Endothelial cell of umbilical vein (primary cell): ENCODE data around the gene CRTC2. TPM values are rescaled to one million over a fixed set of nuclear protein-coding genes. Genes with fewer than 3 reads are reported as not detected.

ENCODE experiments used
- BruUV-seq: library from RNA; stranded (reverse); fragments of 400-500 nt; replicated peaks from 2 replicates; lab custom pipeline; 2021; lab: Mats Ljungman, UMichigan
- CTCF ChIA-PET: fragments of 300-600, 350-600 bp; sonication (Branson Sonifier 250); formaldehyde crosslinking; loops from one replicate; lab custom pipeline; 2021; ENCODE audit warnings: antibody characterized with exemption, inconsistent platforms; lab: Charles Lee
- POLR2A ChIA-PET: fragments of 300-600, 350-600 bp; sonication (Branson Sonifier 250); formaldehyde crosslinking; loops from one replicate; lab custom pipeline; 2021; ENCODE audit warnings: antibody characterized with exemption, inconsistent platforms; lab: Charles Lee
- DNase-seq: peaks from one replicate; pipeline ENCODE4 v3.0.0-alpha.2; 2011; ENCODE audit warnings: low read depth, low spot score
- FAIRE-seq: peaks from 2 replicates; lab custom pipeline; 2011; peaks lifted over from hg19 to GRCh38; lab: Jason Lieb, UNC
- H2AFZ ChIP-seq: 2 replicates; pipeline ENCODE4 v1.6.0; 2012; ENCODE audit warnings: low read depth, low read length, control low read depth, inconsistent platforms
- H3K27ac ChIP-seq: 2 replicates; pipeline ENCODE4 v1.5.1; 2011; ENCODE audit warnings: low read depth, mild to moderate bottlenecking, control low read depth, low read length, moderate library complexity; ENCODE audit not compliant: insufficient read depth
- H3K27me3 ChIP-seq, 2 experiments: 2 replicates each; pipeline versions ENCODE4 v1.6.0 to v1.6.1; 2011; ENCODE audit warnings: low read length in 2 of 2, mixed read lengths in 1 of 2; ENCODE audit not compliant: control insufficient read depth in 2 of 2, insufficient read depth in 2 of 2
- H3K36me3 ChIP-seq, 2 experiments: 2 replicates in 1 of 2; 3 replicates in 1 of 2; pipeline ENCODE4 v1.5.1; 2011; ENCODE audit warnings: low read length in 2 of 2, mild to moderate bottlenecking in 1 of 2, moderate library complexity in 1 of 2; ENCODE audit not compliant: control insufficient read depth in 2 of 2, insufficient read depth in 2 of 2; ENCODE audit errors: extremely low read depth in 1 of 2
- H3K4me1 ChIP-seq: 3 replicates; pipeline ENCODE4 v1.5.1; 2011; ENCODE audit warnings: mild to moderate bottlenecking, low read length; ENCODE audit not compliant: control insufficient read depth, insufficient read depth; ENCODE audit errors: extremely low read depth
- H3K4me2 ChIP-seq: 2 replicates; pipeline ENCODE4 v1.6.1; 2011; ENCODE audit warnings: low read length, control low read depth, mixed read lengths; ENCODE audit not compliant: insufficient read depth
- H3K4me3 ChIP-seq, 3 experiments: fragments of 200-600 bp in 1 of 3; sonication (generic), shearing (Covaris generic) in 1 of 3; replicated peaks in 1 of 3; 2 replicates each; pipeline ENCODE4 v1.5.1; 2011 to 2016; ENCODE audit warnings: control low read depth in 3 of 3, low read length in 3 of 3, mild to moderate bottlenecking in 2 of 3, inconsistent platforms in 1 of 3, low read depth in 1 of 3, moderate library complexity in 1 of 3; ENCODE audit not compliant: insufficient read depth in 1 of 3
- H3K79me2 ChIP-seq: 2 replicates; pipeline ENCODE4 v1.6.0; 2012; ENCODE audit warnings: low read length, inconsistent platforms; ENCODE audit not compliant: control insufficient read depth, insufficient read depth
- H3K9ac ChIP-seq: replicated peaks from 2 replicates; pipeline ENCODE3; 2011; ENCODE audit warnings: low read length, control low read depth; ENCODE audit not compliant: insufficient read depth; ENCODE audit errors: extremely low read depth
- H3K9me1 ChIP-seq: replicated peaks from 3 replicates; pipeline ENCODE4 v1.6.0; 2011; ENCODE audit warnings: mild to moderate bottlenecking, low read length; ENCODE audit not compliant: control insufficient read depth, insufficient read depth; ENCODE audit errors: extremely low read depth
- H3K9me3 ChIP-seq: replicated peaks from 2 replicates; pipeline ENCODE4 v1.5.1; 2012; ENCODE audit warnings: low read length, inconsistent platforms; ENCODE audit not compliant: control insufficient read depth, insufficient read depth
- H4K20me1 ChIP-seq: replicated peaks from 2 replicates; pipeline ENCODE3; 2011; ENCODE audit warnings: mild to moderate bottlenecking, low read length; ENCODE audit not compliant: control insufficient read depth, insufficient read depth; ENCODE audit errors: extremely low read depth
- CTCF ChIP-seq, 2 donors: IDR thresholded peaks; 1 replicate in 1 of 2; 2 replicates in 1 of 2; pipeline ENCODE4 v1.5.1; 2011; ENCODE audit warnings: low read length in 2 of 2, mild to moderate bottlenecking in 2 of 2, moderate library complexity in 2 of 2, control low read depth in 1 of 2, inconsistent platforms in 1 of 2, low read depth in 1 of 2; ENCODE audit not compliant: insufficient read depth in 1 of 2; ENCODE audit errors: extremely low read depth in 1 of 2
- EZH2 ChIP-seq: IDR thresholded peaks from 2 replicates; pipeline ENCODE4 v1.6.1; 2012; ENCODE audit warnings: borderline replicate concordance, low read depth, mild to moderate bottlenecking, moderate library complexity, low read length, inconsistent platforms; ENCODE audit not compliant: severe bottlenecking
- GATA2 ChIP-seq: IDR thresholded peaks from 2 replicates; pipeline ENCODE4 v1.7.0; 2011; ENCODE audit warnings: low read depth, mild to moderate bottlenecking, moderate library complexity, mixed read lengths, low read length; ENCODE audit not compliant: insufficient read length, insufficient read depth
- JUN ChIP-seq: IDR thresholded peaks from 2 replicates; pipeline ENCODE4 v1.6.1; 2011; ENCODE audit warnings: borderline replicate concordance, low read depth; ENCODE audit not compliant: insufficient read length, insufficient read depth
- dilution Hi-C: fragments of 300-500 bp; cut with MboI; formaldehyde crosslinking; loops from one replicate; pipeline ENCODE4 v1.15.0; 2019; ENCODE audit warnings: low sequenced_read_pairs; ENCODE audit not compliant: extremely low pct_ligation_motif_present
- intact Hi-C: fragments of 100-400 bp; cut with micrococcal nuclease; formaldehyde crosslinking; loops from one replicate; pipeline ENCODE4 v1.10.0; 2022
- polyA plus RNA-seq, 4 experiments: library from polyadenylated mRNA; depleted of rRNA in 3 of 4; stranded (reverse) in 3 of 4; unstranded in 1 of 4; fragments of >200 nt; gene quantifications; 2 replicates each; pipeline versions ENCODE4 v1.2.1 to v1.2.3, GENCODE V29; 2011 to 2012; ENCODE audit warnings: missing spikeins in 1 of 4
- total RNA-seq: library from RNA; stranded (reverse); gene quantifications from 2 replicates; pipeline ENCODE4 v1.2.3, GENCODE V29; 2021
- TF ChIP-seq, protein P1 (sequence below): IDR thresholded peaks from 2 replicates; pipeline ENCODE4 v1.6.1; 2011; ENCODE audit not compliant: insufficient read depth, insufficient read length

CRTC2 gene
- total and polyA plus RNA-seq, 2 donors (not counting 3 experiments of a cell fraction or from before 2014, with no cell fraction given), result 40.2 to 42.2 TPM

DNA sequence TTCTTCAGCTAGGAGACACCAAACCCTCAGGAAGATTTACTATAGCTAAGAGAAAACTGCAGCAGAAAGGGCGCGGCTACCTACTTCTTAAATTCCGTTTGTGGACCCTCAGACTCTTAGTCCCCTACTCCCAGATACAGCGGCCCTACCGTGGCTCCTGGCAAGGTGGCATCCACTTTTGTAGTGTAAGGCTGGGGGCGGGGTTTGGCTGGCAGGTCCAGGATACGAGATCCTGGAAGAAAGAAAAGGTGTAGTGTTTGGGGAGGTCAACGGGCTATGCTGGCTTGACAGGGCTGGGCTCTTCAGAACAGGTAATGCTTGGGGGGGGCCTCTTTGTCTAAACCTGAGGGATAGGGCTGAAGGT, 9.6 kb upstream of the CRTC2 start:
- Histone ChIP-seq H3K9me1 (no peaks in the 10 kb centered on the region), H3K4me3 (peak overlapping the region; percentile 42 to 68 (median 62)), H3K27ac (no peak overlapping the region), H3K27me3 (no peaks in the 10 kb centered on the region), H3K9ac (peak overlapping the region; percentile 66), H3K4me1 (peaks cover 28% of the 10 kb centered on the region), H2AFZ (peak overlapping the region; percentile 16), H3K79me2 (no peaks in the 10 kb centered on the region), H4K20me1 (no peaks in the 10 kb centered on the region), H3K4me2 (peak overlapping the region; percentile 83), H3K9me3 (no peaks in the 10 kb centered on the region), H3K36me3 (no peaks in the 10 kb centered on the region)
- intact Hi-C loops (no loop called here), dilution Hi-C loops (no loop called here)
- TF ChIP-seq CTCF (IDR thresholded peaks at IDR 0.05; ENCODE audit: extremely low read depth in 1 of 2, insufficient read depth in 1 of 2, low read depth in 1 of 2, low read length in 2 of 2) (no peak), EZH2 (no peak), GATA2 (no peak), JUN (no peak)
- TF ChIP-seq, protein P1, sequence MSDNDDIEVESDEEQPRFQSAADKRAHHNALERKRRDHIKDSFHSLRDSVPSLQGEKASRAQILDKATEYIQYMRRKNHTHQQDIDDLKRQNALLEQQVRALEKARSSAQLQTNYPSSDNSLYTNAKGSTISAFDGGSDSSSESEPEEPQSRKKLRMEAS, result no peak
- ChIA-PET CTCF (interaction anchor here (0.8 to 4.7 kb wide), 9 partner anchors 8 to 171 kb away, joined by 3 to 37 read pairs (median 9); partner anchors contain the start of genes CRTC2, DENND4B, JTB and RAB13), POLR2A (interaction anchor here (1.6 to 1.8 kb wide), 2 partner anchors 10 to 23 kb away, joined by 8 to 12 read pairs; partner anchors contain the start of genes JTB and RPS27)
- no peak for DNase-seq
- BruUV-seq, result no TSS peak
- FAIRE-seq, result no peak
